Posterior vena cava (tissue), 2 donors: ENCODE results near the gene VDAC2. TPM values are rescaled to one million over a fixed set of nuclear protein-coding genes. Genes with fewer than 3 reads are reported as not detected.
"Not testable (repeated sequence)": the region's sequence is repeated elsewhere in the genome, so short reads cannot be mapped to it uniquely, and the experiment has no call there.

Source experiments
- DNase-seq: peaks from one replicate; pipeline ENCODE4 v3.0.0-alpha.2; 2020; ENCODE audit warnings: low spot score
- intact Hi-C, 2 donors: fragments of 100-400 bp; cut with DNase I; formaldehyde crosslinking; loops; one replicate each; pipeline versions ENCODE4 v1.14.1 to v1.14.2; 2022 to 2023
- total RNA-seq, 2 donors: library from RNA; stranded (reverse); fragmentation: NEBNext Ultra II Directional; extraction: Animal tissue kit (Norgen Biotek cat#: 25700); gene quantifications; one replicate each; pipeline ENCODE4 v1.2.1, GENCODE V29; 2021
- donor health status: DM: yes; HTN: yes; CAD: no.
- donor health status: DM: yes; HTN: yes; CAD: no.

The VDAC2 gene
- total RNA-seq, 2 donors from 2014 or later = 115 to 146 TPM

GRCh38 chr10:75195035-75195763 lies 15.4 kb upstream of the VDAC2 start:
- intact Hi-C loops = loop anchor here in 1 of 2 donors (5.0 kb wide), 1 partner anchor 883 kb away; no protein-coding TSS in a partner anchor
- DNase-seq = no peak

- intact Hi-C loops = loop anchor here in 1 of 2 donors (5.0 kb wide), 1 partner anchor 885 kb away; no protein-coding TSS in a partner anchor
- no peak for DNase-seq
Observed at GRCh38 chr10:75197066-75197465, 13.5 kb upstream of the VDAC2 start.

- intact Hi-C loops = loop anchor here in 1 of 2 donors (5.0 kb wide), 1 partner anchor 886 kb away; no protein-coding TSS in a partner anchor
- DNase-seq = no peak
Observed at GRCh38 chr10:75197906-75198305, 12.7 kb upstream of the VDAC2 start.

- DNase-seq = not testable (repeated sequence)
- intact Hi-C loops = loop anchor here in 1 of 2 donors (5.0 kb wide), 1 partner anchor 888 kb away; no protein-coding TSS in a partner anchor
Observed at GRCh38 chr10:75199949-75200348, 10.6 kb upstream of the VDAC2 start.

GRCh38 chr10:75201793-75202307 lies 8.7 kb upstream of the VDAC2 start:
- intact Hi-C loops = no loop called here
- DNase-seq = no peak

GRCh38 chr10:75202321-75203045 lies 8.1 kb upstream of the VDAC2 start:
- intact Hi-C loops = no loop called here
- peak; percentile 91 for DNase-seq

GRCh38 chr10:75203046-75203620 lies 7.5 kb upstream of the VDAC2 start:
- intact Hi-C loops, DNase-seq: not testable (repeated sequence)

GRCh38 chr10:75203724-75204123 lies 6.9 kb upstream of the VDAC2 start:
- no peak for DNase-seq
- intact Hi-C loops = no loop called here

GRCh38 chr10:75205908-75206307 lies 4.7 kb upstream of the VDAC2 start:
- intact Hi-C loops = no loop called here
- DNase-seq = no peak

- intact Hi-C loops, DNase-seq: not testable (repeated sequence)
Observed at GRCh38 chr10:75206638-75207037, 4.0 kb upstream of the VDAC2 start.

- intact Hi-C loops = no loop called here
- DNase-seq = no peak
Observed at GRCh38 chr10:75207079-75207856, 3.3 kb upstream of the VDAC2 start.

GRCh38 chr10:75207857-75208144 lies 2.8 kb upstream of the VDAC2 start:
- intact Hi-C loops = no loop called here
- no peak for DNase-seq

- no peak for DNase-seq
- intact Hi-C loops = no loop called here
Observed at GRCh38 chr10:75208181-75208580, 2.4 kb upstream of the VDAC2 start.

- no peak for DNase-seq
- intact Hi-C loops = no loop called here
Observed at GRCh38 chr10:75209086-75209920, 1.3 kb upstream of the VDAC2 start.

- intact Hi-C loops = no loop called here
- peak; percentile 96 for DNase-seq
Observed at GRCh38 chr10:75209921-75210281, 695 bp upstream of the VDAC2 start.

- DNase-seq = no peak
- intact Hi-C loops = no loop called here
Observed at GRCh38 chr10:75211007-75211691, 553 bp downstream of the VDAC2 start.

- no peak for DNase-seq
- intact Hi-C loops = no loop called here
Observed at GRCh38 chr10:75212343-75212742, 1.7 kb downstream of the VDAC2 start.

- no peak for DNase-seq
- intact Hi-C loops = no loop called here
Observed at GRCh38 chr10:75220274-75220673, 9.7 kb downstream of the VDAC2 start.
